ENCODE data around the gene MYNN.

Gene MYNN

DNA sequence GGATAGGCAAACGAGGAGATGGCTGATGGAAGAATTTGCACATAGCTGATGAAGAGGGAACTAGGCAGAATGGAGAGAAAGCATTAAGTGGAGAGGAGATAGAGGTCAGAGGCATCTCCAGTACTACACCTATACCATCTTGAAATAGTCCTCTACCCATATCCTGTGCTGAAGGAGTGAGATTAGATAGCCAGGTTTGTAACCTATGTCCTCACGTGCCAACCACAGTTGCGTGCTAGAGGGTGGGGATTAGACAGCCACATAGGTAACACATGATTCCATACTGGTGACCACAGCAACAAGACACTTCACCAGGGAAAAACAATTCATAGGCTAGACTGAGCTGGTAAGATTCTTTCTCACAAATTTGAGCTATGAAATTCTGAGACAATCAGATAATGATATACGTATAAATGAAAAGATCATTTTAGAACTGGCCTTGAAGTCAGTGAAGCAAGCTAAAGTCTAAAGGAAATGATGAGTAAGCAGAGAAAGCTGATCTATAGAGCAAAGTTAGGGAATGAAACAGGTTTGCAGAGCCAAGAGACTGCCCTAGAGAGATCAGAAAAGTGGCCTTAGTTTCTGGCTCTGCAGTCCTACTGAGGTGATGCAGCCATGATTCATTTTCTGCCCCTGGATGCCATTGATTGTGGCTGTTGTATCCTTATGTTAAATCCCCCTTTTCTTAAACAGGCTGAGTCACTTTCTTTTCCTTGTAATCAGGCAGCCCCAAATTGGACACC is 17.7 kb downstream of the MYNN start:
- Mint-ChIP-seq H3K36me3 (ENCODE audit: insufficient read depth) (peaks cover 38% of the 10 kb centered on the region), H3K9me3 (no peaks in the 10 kb centered on the region), H3K4me3 (no peak overlapping the region), H3K4me1 (ENCODE audit: low read depth in 2 of 2) (peaks cover 0 to 3% of the 10 kb centered on the region in 2 donors), H3K27me3 (no peaks in the 10 kb centered on the region), H3K27ac (peak overlapping the region in 1 of 2 donors; percentile 65)
- ATAC-seq (replicated peaks) (peak; percentile 43), DNase-seq (no peak)

DNA sequence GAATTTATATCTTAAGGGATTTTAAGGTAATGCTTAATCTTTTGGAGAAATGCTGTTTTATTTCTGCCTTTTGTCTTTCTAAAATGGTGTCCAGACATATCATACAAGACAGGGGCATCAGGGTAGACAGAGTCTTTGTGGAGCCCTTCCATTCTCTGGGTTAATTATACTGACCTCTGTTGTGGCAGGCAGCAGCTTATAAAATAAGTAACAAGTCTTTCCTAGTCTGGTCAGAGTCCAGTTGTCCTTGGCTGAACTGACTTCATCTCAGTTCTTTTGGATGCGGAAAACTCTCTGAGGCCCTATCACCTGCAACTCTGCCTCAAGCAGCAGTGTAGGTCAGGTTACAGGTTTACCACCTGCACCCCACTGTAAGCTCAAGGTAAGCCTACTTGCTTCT is 19.2 kb downstream of the MYNN start:
- ATAC-seq (replicated peaks) (no peak), DNase-seq (no peak)
- H3K27ac Mint-ChIP-seq, result no peak overlapping the region
- no peaks in the 10 kb centered on the region for H3K27me3 Mint-ChIP-seq
- no peak overlapping the region for H3K4me3 Mint-ChIP-seq
- peaks cover 23% of the 10 kb centered on the region for H3K36me3 Mint-ChIP-seq (ENCODE audit: insufficient read depth)
- H3K4me1 Mint-ChIP-seq (ENCODE audit: low read depth in 2 of 2), result peaks cover 0 to 3% of the 10 kb centered on the region in 2 donors
- H3K9me3 Mint-ChIP-seq, result no peaks in the 10 kb centered on the region

DNA sequence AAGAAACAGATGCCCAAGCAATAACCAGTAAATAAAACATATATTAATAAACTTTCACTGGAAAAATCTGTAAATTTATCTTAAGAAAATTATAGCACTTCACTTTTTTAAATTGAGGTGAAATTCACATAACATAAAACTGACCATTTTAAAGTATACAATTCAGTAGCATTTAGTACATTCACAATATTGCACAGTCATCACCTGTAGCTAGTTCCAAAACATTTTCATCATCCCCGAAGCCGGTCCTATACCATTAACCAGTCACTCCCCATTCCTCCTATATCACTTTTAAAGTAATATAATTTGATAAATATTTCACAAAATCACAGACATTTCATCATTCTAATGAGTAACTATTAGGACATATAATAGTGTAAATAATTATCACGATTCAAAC is 31.5 kb downstream of the MYNN start:
- Mint-ChIP-seq H3K4me1 (ENCODE audit: low read depth in 2 of 2) (no peaks in the 10 kb centered on the region), H3K36me3 (ENCODE audit: insufficient read depth) (no peaks in the 10 kb centered on the region), H3K27ac (no peak overlapping the region), H3K27me3 (no peaks in the 10 kb centered on the region), H3K9me3 (no peaks in the 10 kb centered on the region), H3K4me3 (no peak overlapping the region)
- no peak for DNase-seq
- no peak for ATAC-seq (replicated peaks)

DNA sequence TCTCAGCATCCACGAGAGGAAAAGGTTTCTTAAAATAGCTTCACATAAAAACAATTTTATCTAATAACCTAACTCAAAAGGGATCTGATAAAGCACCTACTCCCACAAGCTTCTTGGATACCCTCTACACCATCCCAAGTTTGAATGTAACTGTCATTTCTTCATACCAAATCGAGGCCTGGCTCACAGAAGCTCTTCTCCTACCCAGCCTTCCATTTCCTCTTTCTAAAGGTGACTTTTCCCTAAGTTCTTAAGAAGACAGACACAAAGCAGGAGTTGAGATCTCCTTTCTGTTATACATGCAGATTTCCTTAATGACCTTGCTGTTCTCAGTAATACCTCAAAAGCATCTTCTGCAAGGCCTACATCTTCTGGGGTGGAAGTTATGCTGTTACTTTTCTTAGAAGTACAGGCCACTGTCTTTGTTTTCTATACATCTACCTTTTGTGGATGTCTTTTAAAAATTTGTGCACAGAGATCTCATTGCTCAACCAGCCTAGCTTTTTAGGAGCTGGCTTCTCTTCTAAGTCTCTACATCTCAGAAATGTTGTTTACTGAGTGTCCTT is 36.1 kb downstream of the MYNN start:
- no peak overlapping the region for H3K27ac Mint-ChIP-seq
- H3K4me3 Mint-ChIP-seq, result no peak overlapping the region
- no peak for DNase-seq
- H3K9me3 Mint-ChIP-seq, result no peaks in the 10 kb centered on the region
- peaks cover 19 to 21% of the 10 kb centered on the region in 2 donors for H3K4me1 Mint-ChIP-seq (ENCODE audit: low read depth in 2 of 2)
- H3K27me3 Mint-ChIP-seq, result peaks cover 0 to 8% of the 10 kb centered on the region in 2 donors
- peaks cover 13% of the 10 kb centered on the region for H3K36me3 Mint-ChIP-seq (ENCODE audit: insufficient read depth)
- ATAC-seq (replicated peaks), result no peak

DNA sequence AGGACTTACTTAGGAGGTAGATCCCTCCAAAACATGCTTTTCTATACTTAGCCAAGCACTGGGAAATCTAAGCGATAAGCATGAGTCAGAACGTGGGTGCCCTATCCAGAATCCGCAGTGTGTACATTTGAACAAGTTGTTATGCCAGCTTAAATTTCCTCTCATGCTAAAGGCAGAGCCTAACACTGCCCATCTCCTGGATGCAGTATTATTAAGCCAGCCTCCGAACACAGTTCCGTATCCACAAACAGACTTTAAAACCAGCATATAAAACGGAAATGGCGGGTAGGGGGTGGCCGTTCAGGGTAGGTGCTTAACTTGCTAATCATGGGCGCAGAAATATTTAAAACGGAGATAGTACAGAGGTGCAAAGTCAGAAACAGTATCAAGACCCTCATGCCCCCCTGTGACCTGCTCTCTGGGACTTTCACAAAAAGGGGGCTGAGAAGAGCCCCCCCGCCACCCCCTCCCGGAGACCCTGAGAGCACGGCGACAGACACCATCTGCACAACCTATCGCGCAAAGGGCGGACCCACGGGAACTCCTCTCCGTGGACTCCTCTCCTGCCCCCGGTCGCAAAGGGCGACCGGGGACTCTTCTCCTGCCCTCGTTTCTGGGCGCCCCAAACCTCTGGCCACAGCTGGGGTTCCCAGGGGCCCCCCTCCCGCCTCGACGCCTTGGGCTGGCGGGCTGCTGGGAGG is 38.6 kb downstream of the MYNN start:
- Mint-ChIP-seq H3K27ac (no peak overlapping the region), H3K4me3 (peak overlapping the region; percentile 89 to 92), H3K36me3 (ENCODE audit: insufficient read depth) (peaks cover 19% of the 10 kb centered on the region), H3K27me3 (peaks cover 0 to 19% of the 10 kb centered on the region in 2 donors), H3K4me1 (ENCODE audit: low read depth in 2 of 2) (peaks cover 21 to 22% of the 10 kb centered on the region in 2 donors), H3K9me3 (peaks cover 0 to 6% of the 10 kb centered on the region in 2 donors)
- ATAC-seq (replicated peaks), result peak; percentile 2
- DNase-seq, result no peak

DNA sequence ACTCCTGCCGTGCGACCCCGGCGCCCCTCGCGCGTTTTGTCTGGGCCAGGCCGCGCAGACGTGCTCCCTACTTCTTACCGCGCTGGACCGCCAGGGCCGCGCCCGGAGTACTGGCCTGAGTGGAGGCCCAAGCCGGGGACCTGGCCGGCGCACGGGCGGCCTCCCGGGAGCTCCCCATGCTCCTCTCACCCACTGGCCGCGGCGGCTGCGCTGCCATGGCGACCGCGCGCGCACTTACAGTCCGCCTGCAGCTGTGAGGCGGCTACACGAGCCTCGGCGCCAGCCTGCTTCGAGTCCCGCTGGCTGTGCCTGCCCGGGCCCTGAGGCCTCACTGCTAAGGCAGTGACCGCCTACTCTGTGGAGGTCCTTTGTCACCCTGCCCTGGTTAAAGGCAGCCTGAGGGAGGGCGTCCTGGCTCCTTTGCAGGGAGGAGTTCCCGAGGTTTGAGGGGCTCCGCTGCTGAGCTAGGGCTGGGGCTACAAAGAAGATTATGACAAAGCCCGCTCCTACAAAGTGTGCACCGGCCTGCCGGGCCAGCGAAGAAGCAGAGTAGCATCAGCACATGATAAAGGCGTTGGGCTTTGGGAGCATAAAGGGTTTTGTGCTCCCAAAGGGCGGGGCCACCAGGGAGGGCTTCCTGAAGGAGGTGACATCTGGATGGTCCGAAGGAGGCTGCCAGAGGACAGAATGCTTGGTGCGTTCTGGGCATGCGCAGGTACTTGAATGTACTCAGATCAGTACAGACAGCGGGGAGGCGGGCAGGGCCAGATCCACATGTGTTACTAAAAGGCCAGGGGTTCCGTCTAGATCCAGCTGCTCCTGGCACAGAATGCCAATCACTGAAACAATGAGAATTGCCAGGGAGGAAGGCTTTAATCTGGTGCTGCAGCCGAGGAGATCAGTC is 39.4 kb downstream of the MYNN start, which contains the start of the genes LRRC34 and LRRIQ4:
TSS of gene LRRC34 (minus strand) at position 573 of the 904 bp plus-strand sequence. CDS start at position 217, 356 bp downstream.
TSS of gene LRRIQ4 (plus strand) at position 539 of the 904 bp plus-strand sequence. CDS start 9,052 bp downstream, outside the sequence.
- H3K9me3 Mint-ChIP-seq, result peaks cover 0 to 6% of the 10 kb centered on the region in 2 donors

DNA sequence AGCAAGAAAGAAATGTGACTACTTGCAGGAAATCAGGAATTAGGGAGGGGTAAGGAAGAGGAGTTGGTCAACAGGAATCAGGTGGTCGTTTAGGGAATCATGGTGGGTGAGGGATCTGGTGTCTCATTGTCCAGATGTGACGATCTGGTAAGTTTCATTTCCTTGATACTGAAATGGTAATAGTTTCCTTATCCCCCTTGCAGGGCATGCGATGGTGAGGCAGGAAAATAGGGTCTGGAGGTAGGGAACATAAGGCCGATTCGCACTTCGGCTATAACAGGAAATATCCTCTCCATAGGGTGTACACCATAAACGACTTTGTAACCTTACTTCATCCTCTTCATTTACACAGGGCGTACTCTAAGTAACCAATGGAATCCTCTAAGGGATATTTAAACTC is 40.1 kb downstream of the MYNN start:
- Mint-ChIP-seq H3K36me3 (ENCODE audit: insufficient read depth) (peaks cover 19% of the 10 kb centered on the region), H3K4me1 (ENCODE audit: low read depth in 2 of 2) (peaks cover 21 to 22% of the 10 kb centered on the region in 2 donors), H3K27ac (peak overlapping the region; percentile 73 to 89), H3K27me3 (peaks cover 10 to 26% of the 10 kb centered on the region in 2 donors), H3K9me3 (peaks cover 0 to 6% of the 10 kb centered on the region in 2 donors), H3K4me3 (peak overlapping the region; percentile 89 to 92)
- no peak for DNase-seq
- ATAC-seq (replicated peaks), result no peak

More for the DNA sequence above, 39.4 kb downstream of the MYNN start, which contains the start of the genes LRRC34 and LRRIQ4:
- ATAC-seq (replicated peaks) (peak; percentile 65), DNase-seq (peak; percentile 30 to 46 (median 31))
- peak within 1 kb of the TSS; percentile 73 to 89 for H3K27ac Mint-ChIP-seq
- H3K4me3 Mint-ChIP-seq, result peak within 1 kb of the TSS; percentile 89 to 92
- H3K4me1 Mint-ChIP-seq (ENCODE audit: low read depth in 2 of 2), result peaks cover 21 to 22% of the 10 kb centered on the region in 2 donors
- peaks cover 19% of the 10 kb centered on the region for H3K36me3 Mint-ChIP-seq (ENCODE audit: insufficient read depth)
- peaks cover 3 to 19% of the 10 kb centered on the region in 2 donors for H3K27me3 Mint-ChIP-seq

DNA sequence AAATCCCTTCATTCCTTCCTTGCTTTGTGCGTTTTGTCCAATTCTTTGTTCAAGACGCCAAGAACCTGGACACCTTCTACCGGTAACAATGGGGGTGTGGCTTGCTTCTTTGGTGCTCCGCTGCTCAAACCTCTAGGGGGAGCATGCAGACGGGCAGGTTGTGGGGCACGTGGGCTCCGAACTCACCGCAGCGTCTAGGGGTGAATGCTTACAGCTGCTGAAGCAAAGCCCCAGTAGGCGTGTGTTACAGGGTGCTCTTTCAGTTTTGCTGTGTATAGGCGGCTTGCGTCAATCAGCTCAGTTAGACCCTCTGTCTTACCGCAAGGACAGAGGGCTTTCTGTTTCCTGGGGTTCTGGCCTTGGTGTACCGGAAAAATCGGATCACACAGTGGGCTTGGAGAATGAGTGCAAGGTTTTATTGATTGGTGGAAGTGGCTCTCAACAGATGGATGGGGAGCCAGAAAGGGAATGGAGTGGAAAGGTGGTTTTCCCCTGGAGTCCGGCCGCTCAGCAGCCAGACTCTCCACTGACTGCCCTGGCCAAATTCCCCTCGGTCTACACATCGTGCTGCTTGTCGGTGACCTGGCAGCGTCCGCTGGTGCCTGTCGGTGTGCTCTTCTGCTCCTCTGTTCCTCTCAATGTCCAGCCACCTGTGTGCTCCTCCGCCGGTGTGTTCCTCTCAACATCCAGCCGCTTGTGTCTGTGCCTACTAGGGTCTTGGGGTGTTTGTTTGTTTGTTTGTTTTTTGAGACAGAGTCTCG is 40.7 kb downstream of the MYNN start:
- H3K27ac Mint-ChIP-seq, result peak overlapping the region; percentile 73 to 89
- H3K36me3 Mint-ChIP-seq (ENCODE audit: insufficient read depth), result peaks cover 19% of the 10 kb centered on the region
- peaks cover 0 to 6% of the 10 kb centered on the region in 2 donors for H3K9me3 Mint-ChIP-seq
- H3K27me3 Mint-ChIP-seq, result peaks cover 13 to 31% of the 10 kb centered on the region in 2 donors
- ATAC-seq (replicated peaks) (peak; percentile 85), DNase-seq (peak; percentile 71 to 73 (median 72))
- H3K4me1 Mint-ChIP-seq (ENCODE audit: low read depth in 2 of 2), result peaks cover 21 to 22% of the 10 kb centered on the region in 2 donors
- H3K4me3 Mint-ChIP-seq, result peak overlapping the region; percentile 89 to 92

DNA sequence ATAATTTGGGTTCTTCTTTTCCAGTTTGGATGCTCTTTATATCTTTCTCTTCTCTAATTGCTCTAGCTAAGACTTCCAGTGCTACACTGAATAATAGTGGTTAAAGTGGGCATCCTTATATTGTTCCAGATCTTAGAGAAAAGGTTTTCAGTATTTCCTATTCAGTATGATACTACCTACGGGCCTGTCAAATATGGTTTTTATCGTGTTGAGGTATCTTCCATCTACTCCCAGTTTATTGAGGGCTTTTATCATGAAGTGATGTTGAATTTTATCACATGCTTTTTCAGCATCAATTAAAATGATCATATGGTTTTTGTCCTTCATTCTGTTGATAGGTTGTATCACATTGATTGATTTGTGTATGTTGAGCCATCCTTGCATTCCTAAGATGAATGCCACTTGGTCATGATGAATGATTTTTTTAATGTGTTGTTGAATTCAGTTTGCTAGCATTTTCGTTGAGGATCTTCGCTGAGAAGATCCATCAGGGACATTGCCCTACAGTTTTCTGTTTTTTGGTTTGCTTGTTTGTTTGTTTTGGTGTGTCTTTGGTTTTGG is 42.5 kb downstream of the MYNN start:
- H3K27me3 Mint-ChIP-seq, result peaks cover 18 to 40% of the 10 kb centered on the region in 2 donors
- no peak for ATAC-seq (replicated peaks)
- no peak overlapping the region for H3K27ac Mint-ChIP-seq
- no peak overlapping the region for H3K4me3 Mint-ChIP-seq
- H3K4me1 Mint-ChIP-seq (ENCODE audit: low read depth in 2 of 2), result peaks cover 21 to 22% of the 10 kb centered on the region in 2 donors
- no peak for DNase-seq
- H3K9me3 Mint-ChIP-seq, result peaks cover 0 to 6% of the 10 kb centered on the region in 2 donors
- H3K36me3 Mint-ChIP-seq (ENCODE audit: insufficient read depth), result peaks cover 19% of the 10 kb centered on the region

DNA sequence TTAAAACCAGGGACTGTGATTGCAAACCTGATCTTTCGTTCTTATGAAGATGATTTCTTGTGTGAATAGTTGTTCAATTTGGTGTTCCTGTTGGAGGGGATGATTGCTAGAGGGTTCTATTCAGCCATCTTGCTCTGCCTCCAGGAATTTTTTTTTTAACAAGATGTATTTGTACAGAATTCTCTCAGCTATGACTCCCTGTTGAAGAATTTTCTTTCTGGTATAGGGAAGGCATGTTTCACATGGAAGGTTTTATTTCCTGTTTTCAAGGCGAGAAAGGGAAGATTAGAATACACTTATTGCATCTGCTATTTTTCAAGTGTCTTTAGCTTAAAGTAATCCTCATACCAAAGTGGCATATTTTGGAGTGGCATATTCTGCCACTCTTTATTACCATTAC is 45.1 kb downstream of the MYNN start:
- DNase-seq, result no peak
- H3K4me3 Mint-ChIP-seq, result no peak overlapping the region
- peaks cover 42 to 66% of the 10 kb centered on the region in 2 donors for H3K27me3 Mint-ChIP-seq

DNA sequence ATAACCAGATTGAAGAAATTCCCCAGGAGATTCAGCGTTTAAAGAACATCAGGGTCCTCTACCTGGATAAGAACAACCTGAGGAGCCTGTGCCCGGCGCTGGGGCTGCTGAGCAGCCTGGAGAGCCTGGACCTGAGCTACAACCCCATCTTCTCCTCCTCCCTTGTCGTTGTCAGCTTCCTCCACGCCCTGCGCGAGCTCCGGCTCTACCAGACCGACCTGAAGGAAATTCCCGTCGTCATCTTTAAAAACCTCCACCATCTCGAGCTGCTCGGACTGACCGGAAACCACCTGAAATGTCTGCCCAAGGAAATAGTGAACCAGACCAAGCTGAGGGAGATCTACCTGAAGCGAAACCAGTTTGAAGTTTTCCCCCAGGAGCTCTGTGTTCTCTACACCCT is 48.9 kb downstream of the MYNN start:
- Mint-ChIP-seq H3K36me3 (ENCODE audit: insufficient read depth) (no peaks in the 10 kb centered on the region), H3K27me3 (peaks cover 47 to 59% of the 10 kb centered on the region in 2 donors), H3K4me3 (no peak overlapping the region), H3K4me1 (ENCODE audit: low read depth in 2 of 2) (no peaks in the 10 kb centered on the region), H3K27ac (no peak overlapping the region), H3K9me3 (no peaks in the 10 kb centered on the region)
- no peak for DNase-seq
- no peak for ATAC-seq (replicated peaks)

More for the DNA sequence above, 45.1 kb downstream of the MYNN start:
- Mint-ChIP-seq H3K27ac (no peak overlapping the region), H3K36me3 (ENCODE audit: insufficient read depth) (peaks cover 11% of the 10 kb centered on the region), H3K4me1 (ENCODE audit: low read depth in 2 of 2) (peaks cover 11% of the 10 kb centered on the region in 2 donors), H3K9me3 (peaks cover 0 to 6% of the 10 kb centered on the region in 2 donors)
- no peak for ATAC-seq (replicated peaks)

DNA sequence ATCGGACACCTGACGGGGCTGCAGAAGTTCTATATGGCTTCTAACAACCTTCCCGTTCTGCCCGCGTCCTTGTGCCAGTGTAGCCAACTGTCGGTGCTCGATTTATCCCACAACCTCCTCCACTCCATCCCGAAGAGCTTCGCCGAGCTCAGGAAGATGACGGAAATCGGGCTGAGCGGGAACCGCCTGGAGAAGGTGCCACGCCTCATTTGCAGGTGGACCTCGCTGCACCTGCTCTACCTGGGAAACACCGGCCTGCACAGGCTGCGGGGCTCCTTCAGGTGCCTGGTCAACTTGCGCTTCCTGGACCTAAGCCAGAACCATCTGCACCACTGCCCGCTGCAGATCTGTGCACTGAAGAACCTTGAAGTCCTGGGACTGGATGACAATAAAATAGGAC is 49.3 kb downstream of the MYNN start:
- DNase-seq (no peak), ATAC-seq (replicated peaks) (no peak)
- Mint-ChIP-seq H3K36me3 (ENCODE audit: insufficient read depth) (no peaks in the 10 kb centered on the region), H3K4me3 (no peak overlapping the region), H3K4me1 (ENCODE audit: low read depth in 2 of 2) (no peaks in the 10 kb centered on the region), H3K27ac (no peak overlapping the region), H3K9me3 (no peaks in the 10 kb centered on the region), H3K27me3 (peaks cover 45 to 59% of the 10 kb centered on the region in 2 donors)
